Stimulated activated CD4-positive, alpha-beta T cell treated with anti-CD3 and anti-CD28 coated beads, Interleukin-2, amount 100 ng/mL, for 48 hours (primary cell): ENCODE results near the gene HSBP1L1.

Experiments used
- DNase-seq, 2 donors: peaks; one replicate each; pipeline ENCODE4 v3.0.0-alpha.2; 2020

Gene HSBP1L1

GRCh38 chr18:79930020-79930642 is 34.3 kb upstream of the HSBP1L1 start:
- no peak for DNase-seq

- no peak for DNase-seq
These were observed 33.0 kb upstream of the HSBP1L1 start for GRCh38 chr18:79931475-79931874.

GRCh38 chr18:79932907-79933306 is 31.5 kb upstream of the HSBP1L1 start:
- DNase-seq: no peak

- no peak for DNase-seq
These were observed 30.7 kb upstream of the HSBP1L1 start for GRCh38 chr18:79933765-79934164.

- DNase-seq: no peak
These were observed 29.9 kb upstream of the HSBP1L1 start for GRCh38 chr18:79934311-79935097.

GRCh38 chr18:79935098-79935480 is 29.4 kb upstream of the HSBP1L1 start:
- no peak for DNase-seq

GRCh38 chr18:79935499-79935898 is 28.9 kb upstream of the HSBP1L1 start:
- DNase-seq: no peak

- no peak for DNase-seq
These were observed 28.5 kb upstream of the HSBP1L1 start for GRCh38 chr18:79935925-79936324.

GRCh38 chr18:79936641-79937040 is 27.8 kb upstream of the HSBP1L1 start:
- DNase-seq: no peak

GRCh38 chr18:79937103-79937860 is 27.2 kb upstream of the HSBP1L1 start:
- no peak for DNase-seq

- DNase-seq: no peak
These were observed 26.2 kb upstream of the HSBP1L1 start for GRCh38 chr18:79938196-79938595.

- no peak for DNase-seq
These were observed 25.3 kb upstream of the HSBP1L1 start for GRCh38 chr18:79939096-79939495.

GRCh38 chr18:79940126-79940813 is 24.2 kb upstream of the HSBP1L1 start:
- DNase-seq: no peak

- no peak for DNase-seq
These were observed 23.5 kb upstream of the HSBP1L1 start for GRCh38 chr18:79940814-79941472.

GRCh38 chr18:79941473-79942119 is 22.8 kb upstream of the HSBP1L1 start:
- DNase-seq: no peak

GRCh38 chr18:79942211-79942610 is 22.2 kb upstream of the HSBP1L1 start:
- DNase-seq: no peak

- no peak for DNase-seq
These were observed 21.4 kb upstream of the HSBP1L1 start for GRCh38 chr18:79942786-79943607.

GRCh38 chr18:79943608-79944125 is 20.8 kb upstream of the HSBP1L1 start:
- no peak for DNase-seq

GRCh38 chr18:79944126-79944731 is 20.2 kb upstream of the HSBP1L1 start:
- DNase-seq: no peak

- no peak for DNase-seq
These were observed 19.7 kb upstream of the HSBP1L1 start for GRCh38 chr18:79944746-79945117.
